ENCODE data around the gene LRP11.
"Not testable (repeated sequence)": the region's sequence is repeated elsewhere in the genome, so short reads cannot be mapped to it uniquely, and the experiment has no call there.

The LRP11 gene

GRCh38 chr6:149867876-149868640, 3.9 kb upstream of the LRP11 start:
- no peak for DNase-seq

- DNase-seq, result no peak
Observed at GRCh38 chr6:149864578-149865535, 698 bp upstream of the LRP11 start.

- DNase-seq, result peak; percentile 7
Observed at GRCh38 chr6:149862922-149863697, 1.0 kb downstream of the LRP11 start.

GRCh38 chr6:149862424-149862738, 1.8 kb downstream of the LRP11 start:
- not testable (repeated sequence) for DNase-seq

GRCh38 chr6:149861603-149862423, 2.3 kb downstream of the LRP11 start:
- DNase-seq, result no peak

- DNase-seq, result no peak
Observed at GRCh38 chr6:149860834-149861602, 3.1 kb downstream of the LRP11 start.

GRCh38 chr6:149860513-149860833, 3.7 kb downstream of the LRP11 start:
- no peak for DNase-seq

DNA sequence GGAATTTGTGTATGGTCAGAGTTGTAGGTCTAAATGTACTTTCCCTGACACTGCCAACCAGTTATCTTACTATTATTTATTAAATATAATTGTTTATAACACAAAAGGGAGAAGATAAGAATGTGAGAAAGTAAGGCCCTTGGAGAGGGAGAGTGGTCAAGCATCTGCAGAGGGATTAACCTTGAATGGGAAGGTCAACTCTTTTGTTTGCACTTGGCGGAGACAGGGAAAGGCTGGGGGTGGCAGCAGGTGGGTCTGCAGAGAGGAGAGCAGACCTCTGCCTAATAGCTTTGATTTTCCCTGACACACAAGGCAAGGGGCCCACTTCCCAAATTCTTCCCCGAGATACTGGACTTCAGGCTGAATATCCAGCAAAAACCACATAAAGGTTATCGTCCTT, 4.2 kb downstream of the LRP11 start:
- no peak for DNase-seq

GRCh38 chr6:149859368-149859767, 4.8 kb downstream of the LRP11 start:
- no peak for DNase-seq

DNA sequence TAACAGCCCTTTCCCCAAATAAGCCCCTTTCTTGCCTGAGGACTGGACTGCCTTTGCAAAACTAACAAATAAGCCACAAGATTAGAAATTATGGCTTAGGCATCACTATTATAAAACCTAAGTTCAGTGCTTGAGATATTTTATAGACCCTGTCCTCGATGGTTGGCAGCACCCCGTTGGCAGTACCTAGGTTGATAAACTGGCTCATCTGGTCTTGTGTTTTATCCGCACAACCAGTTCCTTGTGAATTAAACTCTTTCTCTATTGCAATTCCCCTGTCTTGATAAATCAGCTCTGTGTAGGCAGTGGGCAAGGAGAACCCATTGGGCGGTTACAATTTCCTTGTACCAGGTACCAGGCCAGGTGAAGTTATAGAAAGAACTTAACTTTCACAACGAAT, 6.6 kb downstream of the LRP11 start:
- no peak for DNase-seq

- no peak for DNase-seq
Observed at GRCh38 chr6:149856256-149856994, 7.7 kb downstream of the LRP11 start.

DNA sequence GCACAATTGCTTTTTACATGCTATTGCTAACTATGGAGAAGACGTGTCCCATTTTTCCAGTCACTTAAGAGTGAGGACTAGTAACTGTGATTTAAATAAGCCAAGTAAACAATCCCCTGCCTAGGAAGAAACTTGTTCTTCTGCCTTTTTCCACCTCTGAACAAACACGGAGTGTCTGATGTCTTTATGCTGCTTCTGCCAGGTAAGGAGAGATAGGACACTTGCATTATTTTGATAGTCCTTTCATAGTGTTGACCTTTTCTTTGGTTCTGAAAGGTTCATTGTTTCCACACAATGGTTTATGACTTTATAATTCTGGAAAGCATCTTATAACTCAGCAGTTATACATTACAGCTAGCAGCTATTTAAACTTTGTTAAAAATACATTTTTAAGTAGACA, 8.4 kb downstream of the LRP11 start:
- DNase-seq, result no peak

DNA sequence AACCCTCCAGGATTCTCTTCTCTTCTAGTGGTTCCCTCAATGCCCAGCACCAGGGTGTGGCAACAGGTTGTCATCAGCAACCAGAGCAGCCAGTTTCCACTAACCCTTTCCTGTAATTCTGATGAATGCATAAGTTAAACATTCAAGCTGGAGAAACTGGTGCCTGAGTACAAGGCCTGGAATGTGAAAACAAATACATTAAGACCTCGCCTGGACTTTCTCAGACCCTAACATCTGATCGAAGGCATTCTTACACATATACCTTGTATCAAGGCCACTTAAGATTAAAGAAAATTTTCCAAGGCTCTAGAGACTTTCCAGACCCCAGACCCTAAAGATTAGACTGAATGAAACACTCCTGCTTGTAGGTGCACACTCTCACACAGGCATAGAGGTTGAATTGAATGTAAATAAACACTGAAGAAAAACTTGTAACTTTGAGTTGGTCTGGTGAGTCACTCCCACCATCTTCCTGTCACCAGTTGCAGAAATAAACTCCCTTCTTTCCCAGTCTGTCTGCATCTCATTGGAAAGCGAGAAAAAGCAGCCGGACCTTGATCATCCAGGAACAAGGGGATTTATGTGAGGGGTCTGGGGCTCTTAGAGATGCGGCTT, 9.0 kb downstream of the LRP11 start:
- DNase-seq, result no peak

GRCh38 chr6:149854532-149854931, 9.6 kb downstream of the LRP11 start:
- DNase-seq, result no peak

GRCh38 chr6:149854017-149854416, 10.1 kb downstream of the LRP11 start:
- not testable (repeated sequence) for DNase-seq

- no peak for DNase-seq
Observed at GRCh38 chr6:149852881-149853280, 11.3 kb downstream of the LRP11 start.

- DNase-seq, result no peak
Observed at GRCh38 chr6:149852180-149852579, 12.0 kb downstream of the LRP11 start.

DNA sequence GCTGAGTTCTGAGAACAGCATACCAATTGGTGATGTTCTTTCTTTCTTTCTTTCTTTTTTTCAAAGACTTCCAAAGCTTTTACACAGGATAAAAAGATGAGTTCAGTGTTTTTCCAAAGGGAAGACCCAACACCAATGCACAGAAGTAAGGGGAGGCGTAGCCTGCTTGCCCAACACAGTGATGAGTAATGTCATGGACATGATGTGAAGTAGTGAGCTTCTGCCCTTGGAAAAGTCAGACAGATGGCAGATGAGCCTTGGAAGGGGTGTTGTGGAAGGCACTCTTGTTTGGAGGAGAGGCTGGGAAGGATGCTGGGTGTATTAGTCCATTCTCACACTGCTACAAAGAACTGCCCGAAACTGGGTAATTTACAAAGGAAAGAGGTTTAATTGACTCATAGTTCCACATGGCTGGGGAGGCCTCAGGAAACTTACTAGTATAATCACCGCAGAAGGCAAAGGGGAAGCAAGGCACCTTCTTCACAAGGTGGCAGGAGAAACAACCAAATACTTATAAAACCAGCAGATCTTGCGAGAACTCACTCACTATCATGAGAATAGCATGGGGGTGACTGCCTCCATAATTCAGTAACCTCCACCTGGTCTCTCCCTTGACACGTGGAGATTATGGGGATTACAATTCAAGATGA, 12.6 kb downstream of the LRP11 start:
- DNase-seq, result no peak

DNA sequence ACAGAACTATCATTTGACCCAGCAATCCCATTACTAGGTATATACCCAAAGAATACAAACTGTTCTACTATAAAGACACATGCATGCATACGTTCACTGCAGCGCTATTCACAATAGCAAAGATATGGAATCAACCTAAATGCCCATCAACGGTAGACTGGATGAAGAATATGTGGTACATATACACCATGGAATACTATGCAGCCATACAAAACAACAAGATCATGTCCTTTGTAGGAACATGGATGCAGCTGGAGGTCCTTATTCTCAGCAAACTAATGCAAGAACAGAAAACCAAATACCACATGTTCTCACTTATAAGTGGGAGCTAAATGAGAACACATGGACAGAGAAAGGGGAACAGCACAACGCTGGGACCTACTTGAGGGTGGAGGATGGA, 15.8 kb downstream of the LRP11 start:
- not testable (repeated sequence) for DNase-seq

DNA sequence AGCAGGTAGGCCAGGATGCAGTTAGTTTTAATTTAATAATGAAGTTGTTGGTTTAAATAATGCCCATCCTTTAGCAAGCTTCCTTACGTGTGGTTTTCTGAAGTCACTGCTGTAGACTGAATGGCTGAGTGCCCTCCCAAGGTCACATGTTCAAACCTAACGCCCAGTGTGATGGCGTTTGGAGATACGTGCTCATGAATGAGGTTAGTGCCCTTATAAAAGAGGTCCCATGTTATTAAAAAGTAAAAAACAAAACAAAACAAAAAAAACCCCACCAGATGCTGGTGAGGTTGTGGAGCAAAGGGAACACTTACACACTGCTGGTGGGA, 16.3 kb downstream of the LRP11 start:
- DNase-seq, result no peak
